Measurements from ENCODE around the gene RAPGEF1. TPM values are rescaled to one million over a fixed set of nuclear protein-coding genes. Genes with fewer than 3 reads are reported as not detected.

RAPGEF1 gene
- total and polyA plus RNA-seq, 7 donors, result 72.3 to 319 (median 268) TPM

- peaks cover 4 to 80% of the 10 kb centered on the region in 2 donors for H3K36me3 ChIP-seq (ENCODE audit: insufficient read depth in 1 of 2, low read depth in 1 of 2)
- H3K4me3 ChIP-seq, result no peak overlapping the region
- DNase-seq, result peak in 1 of 2 donors; percentile 39
- peaks cover 8% of the 10 kb centered on the region for H3K4me1 ChIP-seq
- no peak for ATAC-seq
- no peak overlapping the region for H3K27ac ChIP-seq
- intact Hi-C loops (cut with DNase I), result no loop called here
- no peaks in the 10 kb centered on the region for H3K9me3 ChIP-seq
- TF ChIP-seq CTCF (IDR thresholded peaks at IDR 0.05), result no peak
- no peaks in the 10 kb centered on the region for H3K27me3 ChIP-seq (ENCODE audit: insufficient read depth in 3 of 3, low read length in 2 of 3)
- 79 to 91% (median 84%) methylated on average over 13 to 14 of the region's 14 CpGs for WGBS, 3 donors
Observed at GRCh38 chr9:131587906-131588305, 152.0 kb downstream of the RAPGEF1 start.

- Histone ChIP-seq H3K9me3 (no peaks in the 10 kb centered on the region), H3K4me1 (peaks cover 7% of the 10 kb centered on the region), H3K27ac (no peak overlapping the region), H3K36me3 (ENCODE audit: insufficient read depth in 1 of 2, low read depth in 1 of 2) (peaks cover 4 to 81% of the 10 kb centered on the region in 2 donors), H3K27me3 (ENCODE audit: insufficient read depth in 3 of 3, low read length in 2 of 3) (no peaks in the 10 kb centered on the region), H3K4me3 (no peak overlapping the region)
- intact Hi-C loops (cut with DNase I), result no loop called here
- TF ChIP-seq CTCF (IDR thresholded peaks at IDR 0.05), result no peak
- WGBS, 3 donors, result 86 to 88% (median 86%) methylated on average over 9 of the region's 9 CpGs
- ATAC-seq (no peak), DNase-seq (no peak)
Observed at GRCh38 chr9:131587331-131587730, 152.5 kb downstream of the RAPGEF1 start.

- no peak for ATAC-seq
Observed at GRCh38 chr9:131585375-131585774, 154.5 kb downstream of the RAPGEF1 start.

GRCh38 chr9:131584858-131585257 is 155.0 kb downstream of the RAPGEF1 start:
- Histone ChIP-seq H3K27ac (no peak overlapping the region), H3K36me3 (ENCODE audit: insufficient read depth in 1 of 2, low read depth in 1 of 2) (peaks cover 6 to 88% of the 10 kb centered on the region in 2 donors), H3K27me3 (ENCODE audit: insufficient read depth in 3 of 3, low read length in 2 of 3) (no peaks in the 10 kb centered on the region), H3K4me3 (no peak overlapping the region), H3K4me1 (peaks cover 5% of the 10 kb centered on the region), H3K9me3 (no peaks in the 10 kb centered on the region)
- DNase-seq, result peak in 1 of 2 donors; percentile 29
- no peak for ATAC-seq
- WGBS, 3 donors, result 85 to 86% (median 86%) methylated on average over 7 of the region's 7 CpGs
- intact Hi-C loops (cut with DNase I), result no loop called here
- no peak for TF ChIP-seq CTCF (IDR thresholded peaks at IDR 0.05)

More at GRCh38 chr9:131585375-131585774, 154.5 kb downstream of the RAPGEF1 start:
- no peak overlapping the region for H3K27ac ChIP-seq
- 83 to 85% (median 84%) methylated on average over 8 of the region's 8 CpGs for WGBS, 3 donors
- no peaks in the 10 kb centered on the region for H3K4me1 ChIP-seq
- intact Hi-C loops (cut with DNase I), result no loop called here
- H3K4me3 ChIP-seq, result no peak overlapping the region
- DNase-seq, result peak in 1 of 2 donors; percentile 51
- peaks cover 6 to 88% of the 10 kb centered on the region in 2 donors for H3K36me3 ChIP-seq (ENCODE audit: insufficient read depth in 1 of 2, low read depth in 1 of 2)
- H3K27me3 ChIP-seq (ENCODE audit: insufficient read depth in 3 of 3, low read length in 2 of 3), result no peaks in the 10 kb centered on the region
- no peaks in the 10 kb centered on the region for H3K9me3 ChIP-seq
- no peak for TF ChIP-seq CTCF (IDR thresholded peaks at IDR 0.05)

All from psoas muscle (tissue), 8 donors.